GM21786 (cell line): Measurements from ENCODE around the gene CCDC33.

ENCODE experiments used
- ATAC-seq: cut with Tn5 transposase; IDR thresholded peaks from one replicate; pipeline ENCODE4 v1.9.1; 2021; ENCODE audit not compliant: unreplicated experiment

Gene CCDC33

DNA sequence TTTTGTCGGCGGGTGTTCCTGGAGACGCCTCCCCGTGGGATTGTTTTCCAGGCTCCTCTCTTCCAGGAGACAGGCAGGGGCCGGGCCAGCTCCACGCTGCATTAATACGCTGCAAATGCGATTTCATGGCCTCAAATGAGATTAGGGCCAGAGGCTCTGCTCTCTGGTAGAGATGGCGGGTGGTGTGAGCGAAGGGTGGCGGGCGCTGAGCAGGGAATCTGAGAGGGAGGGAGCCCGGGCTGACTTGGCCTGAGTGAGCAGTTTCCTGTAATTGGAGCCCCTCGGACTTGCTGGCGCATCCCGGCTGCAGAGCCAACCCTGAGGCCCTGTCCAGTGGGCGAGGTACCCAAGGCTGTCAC, 7.4 kb upstream of the CCDC33 start:
- no peak for ATAC-seq

DNA sequence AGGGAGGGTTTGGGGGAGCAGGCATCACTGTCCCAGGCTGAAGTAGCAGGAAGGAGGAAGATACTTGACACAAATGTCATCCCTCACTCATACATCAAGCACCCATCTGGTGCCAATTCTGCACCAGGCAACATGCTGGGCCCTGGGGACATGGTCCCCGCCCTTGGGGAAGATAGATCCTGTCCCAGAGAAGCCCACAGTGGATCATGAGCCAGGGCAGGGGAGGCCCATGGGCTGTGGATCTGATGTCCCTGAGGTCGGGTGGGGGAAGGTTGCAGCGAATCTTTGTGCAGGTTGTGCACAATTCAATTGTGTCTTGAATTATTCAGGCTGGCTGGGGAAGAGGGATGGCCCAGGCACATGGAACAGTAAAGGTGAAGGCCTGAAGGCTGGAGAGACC, 6.4 kb upstream of the CCDC33 start:
- no peak for ATAC-seq

DNA sequence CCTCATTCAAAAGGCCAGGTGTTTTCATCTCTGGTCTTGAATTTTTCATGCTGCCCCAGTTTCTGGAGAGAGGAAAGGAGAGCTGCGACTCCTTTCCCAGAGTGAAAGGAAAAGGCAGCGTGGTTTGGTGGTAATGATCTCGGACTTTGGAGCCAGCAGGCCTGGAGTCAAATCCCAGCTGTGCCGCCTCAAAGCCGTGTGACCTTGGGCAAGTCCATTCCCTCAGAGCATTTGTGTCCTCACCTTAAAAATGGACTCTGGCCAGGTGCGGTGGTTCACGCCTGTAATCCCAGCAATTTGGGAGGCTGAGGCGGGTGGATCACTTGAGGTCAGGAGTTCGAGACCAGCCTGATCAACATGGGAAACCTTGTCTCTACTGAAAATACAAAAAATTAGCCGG, 4.7 kb upstream of the CCDC33 start:
- no peak for ATAC-seq

- ATAC-seq: no peak
Measured at GRCh38 chr15:74233373-74233772, 2.8 kb upstream of the CCDC33 start.

GRCh38 chr15:74233851-74234597, 2.1 kb upstream of the CCDC33 start:
- ATAC-seq: no peak

- ATAC-seq: no peak
Measured at GRCh38 chr15:74234598-74234875, 1.6 kb upstream of the CCDC33 start.

DNA sequence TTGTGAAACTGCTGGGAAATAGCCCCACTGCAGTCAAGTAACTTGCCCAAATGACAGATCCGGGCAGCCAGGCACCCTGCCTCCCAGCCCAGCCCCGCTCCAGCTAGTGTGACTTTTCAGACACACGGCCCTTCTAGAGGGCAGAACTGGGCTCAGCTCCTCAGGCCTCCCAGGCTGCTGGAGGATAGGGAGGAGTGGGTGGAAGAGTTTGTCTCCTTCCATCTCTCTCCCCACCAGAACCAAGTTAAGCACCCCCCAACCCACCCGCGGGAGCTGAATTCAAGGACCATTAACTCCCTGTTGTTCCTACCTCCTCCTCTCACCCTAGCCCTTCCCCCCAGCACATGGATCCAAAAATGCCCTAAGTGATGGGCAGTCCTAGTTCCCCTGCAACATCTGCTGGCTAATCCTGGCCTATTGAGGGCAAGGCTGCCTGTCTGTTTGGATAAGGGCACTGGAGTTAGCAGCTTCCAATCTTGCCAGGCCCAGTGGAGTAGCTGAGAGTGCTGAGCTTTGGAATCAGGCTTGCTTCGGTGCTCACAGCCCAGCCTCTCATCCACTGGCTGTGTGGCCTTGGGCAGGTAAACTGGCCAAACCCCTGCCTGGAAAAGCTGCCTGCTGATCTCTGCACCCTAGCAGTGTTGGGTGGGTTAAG, 3.1 kb downstream of the CCDC33 start:
- no peak for ATAC-seq

DNA sequence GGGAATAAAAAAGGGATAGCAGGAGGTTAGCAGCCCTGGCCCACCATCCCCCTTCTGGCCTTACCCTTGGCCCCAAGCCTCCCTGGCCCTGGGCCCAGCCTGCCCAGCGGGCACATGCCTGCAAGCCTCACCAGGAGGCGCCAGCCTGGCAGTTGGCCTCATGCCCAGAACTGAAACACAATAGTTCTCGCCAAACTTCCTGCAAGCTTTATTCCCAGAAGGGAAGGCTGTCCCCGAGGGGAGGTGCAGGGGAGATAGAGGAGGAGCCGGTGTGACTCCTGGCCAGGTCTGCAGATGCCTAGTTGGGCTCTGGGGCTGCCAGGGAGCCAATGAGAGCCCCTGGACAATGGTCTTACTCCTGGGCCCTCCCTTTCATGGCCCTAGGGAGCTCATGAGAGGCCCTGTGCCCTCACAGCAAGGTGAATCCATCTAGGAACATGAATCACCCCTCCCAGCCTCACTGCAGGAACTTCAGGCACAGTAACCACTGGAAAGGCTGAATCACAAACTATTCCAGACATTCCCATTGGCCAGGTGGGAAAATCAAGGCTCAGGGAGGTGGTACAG, 4.0 kb downstream of the CCDC33 start:
- ATAC-seq: no peak

DNA sequence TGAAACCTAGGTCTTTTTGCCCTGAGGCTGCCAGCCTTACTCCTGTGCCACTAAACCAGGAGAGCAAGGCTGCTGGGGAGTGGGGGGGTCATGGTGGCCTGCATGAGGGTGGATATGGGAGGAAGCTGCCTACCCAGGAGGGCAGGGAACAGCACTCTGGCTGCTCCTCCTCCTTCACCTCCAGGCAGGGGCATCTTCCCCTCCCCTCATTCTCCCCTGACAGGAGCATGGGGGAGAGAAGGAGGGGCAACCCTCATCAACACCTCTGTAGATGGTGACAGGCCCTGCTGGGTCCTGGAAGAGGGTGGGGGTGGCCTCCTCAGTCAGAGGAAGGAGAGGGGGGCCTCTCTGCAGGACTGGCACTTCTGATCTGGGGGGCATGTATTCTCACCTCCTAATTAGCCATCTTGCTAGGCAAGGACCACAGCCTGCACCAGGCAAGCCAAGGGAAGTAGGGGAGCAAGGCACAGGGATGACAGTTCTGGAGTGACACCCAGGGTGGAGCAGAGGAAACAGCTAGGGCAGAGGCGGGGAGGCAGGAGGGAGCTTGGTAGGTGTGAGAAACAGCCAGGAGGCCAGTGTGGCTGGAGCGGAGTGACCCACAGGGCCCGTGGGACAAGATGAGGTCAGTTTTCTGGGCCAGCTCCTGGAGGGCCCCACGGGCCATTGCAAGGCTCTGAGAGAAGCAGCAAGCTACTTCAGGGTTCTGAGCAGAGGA, 4.9 kb downstream of the CCDC33 start:
- no peak for ATAC-seq

DNA sequence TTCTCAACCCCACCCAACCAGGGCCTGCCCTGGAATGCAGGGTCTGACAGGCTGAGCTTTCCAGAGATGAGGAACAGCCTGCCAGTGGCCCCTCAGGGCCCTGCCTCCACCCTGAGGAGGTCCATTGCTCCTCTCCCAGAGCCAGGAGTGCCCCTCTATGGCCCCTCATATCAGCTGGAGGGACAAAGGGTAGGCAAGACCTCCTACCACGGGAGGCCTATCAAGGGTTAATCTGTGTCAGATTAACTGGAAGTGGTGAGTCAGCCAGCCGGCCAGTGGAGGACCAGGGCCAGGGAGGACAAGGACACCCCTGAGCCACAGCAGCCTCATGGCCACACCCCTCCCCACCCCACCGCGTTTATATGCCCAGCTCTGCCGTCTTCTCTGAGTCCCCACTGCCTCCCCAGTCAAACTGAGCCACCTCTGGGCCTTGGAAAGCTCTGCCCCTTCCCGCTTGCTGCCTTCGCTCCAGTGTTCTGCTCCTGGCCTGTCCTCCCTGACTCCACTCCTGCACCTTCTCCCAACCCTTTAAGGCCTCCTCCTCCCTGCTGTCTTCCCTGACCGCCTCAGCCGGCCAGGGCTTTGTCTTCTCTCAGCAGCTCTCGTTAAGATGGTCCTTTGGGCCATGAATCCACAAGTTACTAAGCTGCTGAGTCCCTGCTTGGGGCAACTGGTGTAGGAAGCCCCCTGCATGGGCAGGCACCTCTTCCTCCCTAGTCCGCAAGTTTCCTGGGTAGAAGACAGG, 6.5 kb downstream of the CCDC33 start:
- ATAC-seq: no peak

DNA sequence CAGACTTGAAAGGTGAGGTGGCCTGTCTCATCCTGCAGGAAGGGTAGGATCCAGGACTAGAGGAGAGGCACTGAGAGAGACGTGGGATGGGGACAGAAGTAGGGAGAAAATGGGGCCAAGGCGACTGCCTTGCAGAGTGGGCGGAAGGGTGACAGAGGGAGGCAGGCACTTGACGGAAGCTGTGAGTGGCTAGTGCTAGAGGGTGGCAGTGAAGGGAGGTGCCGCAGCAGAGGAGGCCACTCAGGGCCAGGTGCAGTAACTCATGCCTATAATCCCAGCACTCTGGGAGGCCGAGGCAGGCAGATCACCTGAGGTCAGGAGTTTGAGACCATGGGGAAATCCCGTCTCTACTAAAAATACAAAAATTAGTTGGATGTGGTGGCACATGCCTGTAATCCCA, 7.3 kb downstream of the CCDC33 start:
- ATAC-seq: no peak

DNA sequence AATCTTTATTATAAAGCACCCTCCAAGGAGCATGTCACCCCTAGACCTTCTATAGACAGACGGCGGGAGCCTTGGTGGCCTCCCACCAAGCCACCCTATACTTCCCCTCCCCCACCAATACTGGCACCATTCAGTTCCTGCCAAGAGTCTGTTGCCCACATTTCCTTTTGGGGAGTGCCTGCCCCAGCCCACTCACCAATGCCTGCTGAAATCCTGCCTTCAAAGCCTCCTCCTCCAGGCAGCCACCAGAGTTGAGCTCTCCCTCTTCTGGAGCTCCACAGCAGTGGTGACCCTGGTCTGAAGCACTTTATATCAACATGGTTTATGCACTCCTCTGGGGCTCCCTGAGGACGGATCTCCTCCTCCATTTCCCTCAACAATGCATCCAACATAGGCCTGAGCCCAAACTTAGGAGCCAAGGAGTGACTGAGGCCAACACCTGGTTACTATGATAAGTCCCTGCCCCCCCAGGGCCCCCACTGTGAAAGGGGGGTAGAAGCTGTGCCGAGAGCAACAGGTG, 8.8 kb downstream of the CCDC33 start:
- ATAC-seq: no peak

- no peak for ATAC-seq
Measured at GRCh38 chr15:74245342-74245931, 9.3 kb downstream of the CCDC33 start.

DNA sequence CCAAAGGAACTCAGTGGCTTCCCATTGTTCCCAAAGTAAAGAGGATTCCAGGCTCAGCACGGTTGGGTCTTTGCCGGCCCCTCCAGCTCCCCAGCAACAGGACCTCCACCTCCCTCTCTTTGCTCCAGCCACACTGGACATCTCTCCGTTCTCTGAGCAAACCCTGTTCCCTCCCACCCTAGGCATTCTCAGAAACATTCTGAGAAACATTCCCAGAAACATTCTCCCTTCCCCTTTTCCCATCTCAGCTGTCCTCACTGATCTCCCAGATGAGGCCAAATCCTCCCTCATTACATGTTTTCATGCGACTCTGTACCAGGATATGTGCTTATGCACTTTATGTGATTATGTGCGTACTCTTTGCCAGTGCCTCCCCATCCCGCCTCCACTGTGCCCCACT, 14.1 kb downstream of the CCDC33 start:
- no peak for ATAC-seq

GRCh38 chr15:74251131-74251811, 15.1 kb downstream of the CCDC33 start:
- ATAC-seq: no peak

GRCh38 chr15:74252291-74252690, 16.2 kb downstream of the CCDC33 start:
- ATAC-seq: no peak

- no peak for ATAC-seq
Measured at GRCh38 chr15:74252721-74253120, 16.6 kb downstream of the CCDC33 start.

DNA sequence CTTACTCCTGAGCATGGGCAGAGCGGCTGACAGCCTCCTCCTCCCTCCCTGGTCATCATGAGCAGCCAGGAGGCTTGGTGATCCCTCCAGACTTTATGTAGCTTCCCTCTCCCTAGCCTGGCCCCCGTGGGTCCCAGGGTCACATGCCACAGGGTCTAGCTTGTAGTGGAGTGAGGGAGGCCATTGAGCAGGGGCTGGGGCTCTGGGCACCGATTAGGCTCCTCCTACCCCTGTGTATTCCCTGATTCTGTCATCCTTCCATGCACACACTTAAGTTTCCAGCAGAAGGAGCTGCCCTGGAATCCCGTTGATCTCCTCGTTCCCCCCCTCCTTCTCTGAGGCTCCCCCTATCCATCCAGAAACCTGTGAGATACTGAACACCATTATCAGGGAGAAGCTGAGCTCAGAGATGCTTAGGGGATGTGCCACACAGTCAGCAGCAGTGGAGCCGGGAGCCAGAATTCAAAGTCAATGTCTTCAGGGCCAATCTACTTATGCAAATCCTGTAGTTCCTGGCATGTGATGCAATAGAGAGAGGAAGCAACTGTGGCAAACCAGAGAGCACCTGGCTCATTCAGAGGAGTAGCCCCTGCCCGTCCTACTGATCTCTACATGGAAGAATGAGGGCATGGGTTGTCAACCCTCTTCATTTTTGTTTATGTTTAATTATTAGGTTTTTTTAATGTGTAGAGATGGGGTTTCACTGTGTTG, 17.2 kb downstream of the CCDC33 start:
- ATAC-seq: no peak

- no peak for ATAC-seq
Measured at GRCh38 chr15:74257105-74257504, 21.0 kb downstream of the CCDC33 start.

DNA sequence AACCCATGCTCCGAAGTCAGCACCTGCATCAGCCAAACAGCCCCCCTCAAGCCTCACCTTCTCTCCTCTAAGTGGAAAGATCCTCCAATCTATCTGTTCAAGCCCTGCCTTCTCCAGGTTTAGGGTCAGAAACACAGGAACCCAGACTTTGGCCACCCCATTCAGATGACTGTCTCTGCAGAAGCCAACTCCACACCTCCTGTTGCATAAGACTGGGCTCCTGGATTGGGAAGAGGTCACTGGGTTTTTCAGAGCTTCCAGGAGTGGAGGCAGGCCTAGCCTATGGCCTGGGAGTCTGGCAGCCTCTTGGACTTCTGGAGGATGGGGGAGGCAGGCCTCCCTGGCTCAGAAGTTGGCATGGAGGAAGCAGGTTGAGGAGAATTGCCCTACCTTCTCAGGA, 21.5 kb downstream of the CCDC33 start:
- ATAC-seq: no peak
